Stimulated activated CD4-positive, alpha-beta T cell treated with anti-CD3 and anti-CD28 coated beads, Interleukin-2, amount 100 ng/mL, for 24 hours (primary cell): ENCODE data around the gene METAP2.
"Not testable (repeated sequence)": the region's sequence is repeated elsewhere in the genome, so short reads cannot be mapped to it uniquely, and the experiment has no call there.

Experiments
- DNase-seq, 2 donors: peaks; one replicate each; pipeline ENCODE4 v3.0.0-alpha.2; 2020

METAP2 gene

DNA sequence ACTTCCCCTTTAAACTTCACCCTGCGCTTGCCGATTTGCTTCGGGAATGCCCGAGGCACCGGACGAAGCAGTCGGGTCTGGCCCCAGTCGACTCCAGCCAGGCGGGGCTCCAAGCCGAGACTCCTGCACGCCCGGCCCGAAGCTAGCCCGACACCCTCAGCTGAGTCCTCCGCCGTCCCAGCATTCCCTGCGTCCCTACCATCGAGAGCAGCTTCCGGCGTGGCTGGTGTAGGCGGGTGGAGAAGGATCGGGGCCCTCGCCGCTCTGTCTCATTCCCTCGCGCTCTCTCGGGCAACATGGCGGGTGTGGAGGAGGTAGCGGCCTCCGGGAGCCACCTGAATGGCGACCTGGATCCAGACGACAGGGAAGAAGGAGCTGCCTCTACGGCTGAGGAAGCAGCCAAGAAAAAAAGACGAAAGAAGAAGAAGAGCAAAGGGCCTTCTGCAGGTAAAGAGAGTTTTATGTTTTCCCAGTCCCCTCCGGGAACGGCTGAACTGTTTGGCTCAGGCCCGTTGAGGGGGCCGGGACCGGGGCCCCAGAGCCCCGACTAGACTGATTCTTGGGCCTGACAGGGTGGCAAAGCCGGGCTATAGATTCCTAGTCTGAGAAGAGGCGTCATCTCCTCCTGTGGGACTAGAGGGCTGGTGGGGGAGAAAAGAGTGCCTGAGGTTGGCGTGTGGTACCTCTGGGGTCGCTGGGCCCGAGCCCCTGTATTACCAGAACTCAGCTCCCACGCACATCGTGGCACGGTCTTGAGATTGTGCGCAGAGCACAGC lies at the start of gene METAP2:
TSS of gene METAP2 (plus strand) at position 269 of the 776 bp plus-strand sequence. CDS start at position 297, 28 bp downstream.
- peak; percentile 95 to 96 for DNase-seq

DNA sequence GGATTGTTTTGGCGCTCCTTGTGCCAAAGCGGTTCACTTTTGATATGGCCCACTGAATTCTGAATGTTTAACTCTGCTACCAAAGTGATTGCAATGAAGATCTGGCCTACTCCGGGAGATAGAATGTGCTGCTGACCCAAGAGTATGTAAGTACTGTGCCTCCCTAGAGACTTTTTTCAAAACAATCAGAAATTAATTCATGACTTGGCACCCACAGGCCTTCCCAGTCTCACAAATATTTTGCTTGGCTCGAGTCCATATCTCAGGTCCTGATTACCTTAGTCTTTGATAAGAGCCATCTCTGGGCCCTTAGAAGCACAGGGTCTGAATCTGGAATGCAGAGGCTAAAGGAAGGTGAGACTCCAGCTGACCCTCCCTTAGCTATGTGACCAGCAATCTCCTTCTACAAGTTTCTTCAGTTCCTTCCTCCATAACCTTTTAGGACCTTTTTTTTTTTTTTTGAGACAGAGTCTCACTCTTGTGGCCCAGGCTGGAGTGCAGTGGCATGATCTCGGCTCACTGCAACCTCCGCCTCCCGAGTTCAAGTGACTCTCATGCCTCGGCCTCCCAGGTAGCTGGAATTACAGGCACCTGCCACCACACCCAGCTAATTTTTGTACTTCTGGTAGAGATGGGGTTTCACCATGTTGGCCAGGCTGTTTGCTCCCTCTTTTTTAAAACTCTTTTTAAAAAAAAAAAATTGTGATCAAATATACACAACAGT lies 49.5 kb upstream of the METAP2 start:
- DNase-seq: no peak

DNA sequence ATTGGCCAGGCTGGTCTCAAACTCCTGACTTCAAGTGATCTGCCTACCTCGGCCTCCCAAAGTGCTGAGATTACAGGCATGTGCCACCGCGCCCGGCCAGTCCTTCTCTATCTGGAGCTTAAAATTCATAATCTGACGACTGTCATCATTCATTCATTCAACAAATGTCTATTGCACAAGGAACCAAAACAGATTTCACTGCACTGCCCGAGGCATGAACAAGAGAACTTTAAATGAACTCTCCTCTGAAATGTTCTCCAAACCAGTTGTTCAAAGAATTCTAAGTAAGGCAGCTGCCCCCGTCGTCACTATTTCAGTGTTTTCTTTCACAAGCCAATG lies 44.8 kb upstream of the METAP2 start:
- DNase-seq: no peak

DNA sequence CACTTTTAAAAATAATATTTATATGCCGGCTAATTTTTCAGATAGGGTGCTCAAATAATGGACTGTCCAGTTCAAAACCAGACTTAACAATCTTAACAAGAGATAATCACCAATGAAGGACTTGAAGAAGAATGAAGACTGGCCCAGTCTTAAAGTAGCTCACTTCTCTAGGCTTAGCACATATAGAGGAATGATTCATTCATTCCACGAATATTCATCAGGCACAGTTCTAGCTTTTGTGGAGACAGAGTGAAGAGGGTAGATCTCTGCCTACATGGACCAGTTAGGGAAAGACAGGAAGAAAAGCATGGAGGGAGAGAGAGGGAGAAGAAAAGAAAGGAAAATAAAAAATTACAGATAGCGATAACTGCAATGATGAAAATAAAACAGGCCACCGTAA lies 42.8 kb upstream of the METAP2 start:
- no peak for DNase-seq

DNA sequence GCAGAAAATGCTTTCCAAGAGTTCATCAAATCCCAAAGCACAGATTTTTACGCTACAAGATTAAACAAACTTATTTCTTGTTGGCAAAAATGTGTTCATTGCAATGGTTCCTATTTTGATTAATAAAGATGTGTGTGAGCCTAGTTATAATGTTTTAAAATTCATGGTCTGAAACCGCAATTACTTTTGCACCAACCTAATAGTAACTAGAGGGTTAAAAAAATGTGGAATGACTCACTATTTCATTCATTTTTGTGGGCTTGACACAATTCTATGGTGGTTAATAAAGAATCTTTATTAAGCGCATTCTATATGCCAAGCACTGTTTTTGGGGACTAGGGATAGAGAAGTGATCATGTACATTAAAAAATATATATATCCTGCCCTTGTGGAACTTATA lies 38.6 kb upstream of the METAP2 start:
- no peak for DNase-seq

DNA sequence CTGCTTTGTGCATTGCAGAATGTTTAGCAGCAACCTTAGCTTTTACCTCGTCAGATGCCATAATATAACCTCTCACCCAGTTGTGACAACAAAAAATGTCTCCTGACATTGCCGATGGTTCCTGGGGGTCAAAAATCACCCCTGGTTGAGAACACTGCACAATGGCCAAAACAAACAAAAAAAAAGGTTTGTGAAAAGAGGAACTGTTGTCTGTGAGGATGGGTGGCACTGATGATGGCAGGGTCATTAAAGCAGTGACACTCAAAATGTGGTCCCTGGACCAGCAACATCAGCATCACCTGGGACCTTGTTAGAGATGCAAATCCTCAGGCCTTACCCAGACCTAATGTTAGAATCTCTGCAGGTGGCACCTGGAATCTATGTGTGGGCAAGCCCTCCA lies 36.4 kb upstream of the METAP2 start:
- no peak for DNase-seq

DNA sequence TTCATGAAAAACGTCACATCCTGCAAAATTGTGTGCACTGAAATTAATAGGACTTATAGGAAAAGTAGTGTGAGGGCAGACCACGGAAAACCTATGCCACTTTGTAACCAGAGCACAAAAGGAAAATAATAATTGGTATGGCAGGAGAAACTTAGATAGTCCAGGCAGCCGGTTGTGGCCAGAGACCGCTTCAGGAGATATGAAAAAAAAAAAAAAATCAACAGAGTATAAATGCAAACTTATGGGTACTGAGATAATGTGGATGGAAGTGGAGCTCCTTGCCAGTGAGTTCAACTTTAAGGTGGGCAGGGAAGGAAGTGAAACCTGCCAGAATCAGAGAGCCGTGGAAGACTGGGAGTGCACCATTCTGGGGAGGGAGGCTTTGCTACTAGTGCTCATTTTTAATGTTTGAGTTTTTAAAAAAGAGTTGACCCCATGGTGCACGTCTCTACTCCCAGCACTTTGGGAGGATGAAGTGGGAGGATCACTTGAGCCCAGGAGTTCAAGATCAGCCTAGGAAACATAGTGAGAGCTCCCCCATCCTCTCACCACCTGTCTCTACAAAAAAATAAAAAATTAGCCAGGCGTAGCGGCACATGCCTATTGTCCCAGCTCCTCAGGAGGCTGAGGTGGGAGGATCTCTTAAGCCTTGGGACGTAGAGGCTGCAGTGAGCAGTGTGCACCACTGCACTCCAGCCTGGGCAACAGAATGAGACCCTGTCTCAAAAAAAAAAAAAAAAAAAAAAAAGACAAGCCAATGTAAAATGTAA lies 34.3 kb upstream of the METAP2 start:
- DNase-seq: no peak

DNA sequence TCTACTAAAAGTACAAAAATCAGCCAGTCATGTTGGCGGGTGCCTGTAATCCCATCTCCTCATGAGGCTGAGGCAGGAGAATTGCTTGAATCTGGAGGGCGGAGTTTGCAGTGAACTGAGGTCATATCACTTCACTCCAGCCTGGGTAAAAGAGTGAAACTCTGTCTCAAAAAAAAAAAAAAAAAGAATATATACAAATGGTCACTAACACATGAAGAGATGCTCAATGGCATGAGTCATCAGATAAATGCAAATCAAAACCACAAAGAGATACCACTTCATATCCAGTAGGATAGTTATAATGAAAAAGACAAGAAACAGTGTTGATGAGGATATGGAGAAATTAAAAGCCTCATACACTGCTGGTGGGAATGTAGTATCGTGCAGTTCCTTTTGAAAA lies 33.6 kb upstream of the METAP2 start:
- DNase-seq: no peak

DNA sequence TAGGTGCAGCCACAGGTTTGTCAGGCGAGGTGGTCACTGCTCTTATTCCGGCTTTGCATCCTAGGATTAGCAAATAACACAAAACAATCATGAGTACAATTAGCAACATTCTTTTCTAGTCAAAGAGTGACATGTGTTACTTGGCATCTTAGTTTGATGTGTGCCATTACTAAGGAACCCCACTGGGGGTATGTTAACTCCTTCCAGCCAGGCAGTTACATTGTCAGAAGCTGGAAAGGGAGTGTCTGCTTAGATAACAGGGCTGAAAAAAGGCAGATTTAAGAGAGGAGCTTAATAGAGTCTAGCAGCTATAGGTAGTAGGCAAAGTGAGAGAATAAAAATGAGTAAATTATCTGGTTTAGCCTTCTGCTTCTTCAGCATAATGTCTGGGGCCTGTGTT lies 30.5 kb upstream of the METAP2 start:
- DNase-seq: no peak

DNA sequence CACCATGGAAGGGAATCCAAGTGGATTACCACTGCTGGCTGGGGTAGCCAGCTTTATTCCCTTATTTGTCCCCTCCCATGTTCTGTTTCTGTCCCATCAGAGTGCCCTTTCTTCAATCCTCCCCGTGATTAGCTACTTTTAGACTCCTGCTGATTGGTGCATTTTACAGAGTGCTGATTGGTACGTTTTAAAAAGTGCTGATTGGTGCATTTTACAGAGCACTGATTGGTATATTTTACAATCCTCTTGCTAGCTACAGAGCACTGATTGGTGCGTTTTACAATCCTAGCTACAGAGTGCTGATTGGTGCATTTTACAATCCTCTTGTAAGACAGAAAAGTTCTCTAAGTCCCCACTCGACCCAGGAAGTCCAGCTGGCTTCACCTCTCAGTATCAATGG lies 28.9 kb upstream of the METAP2 start:
- DNase-seq: not testable (repeated sequence)

DNA sequence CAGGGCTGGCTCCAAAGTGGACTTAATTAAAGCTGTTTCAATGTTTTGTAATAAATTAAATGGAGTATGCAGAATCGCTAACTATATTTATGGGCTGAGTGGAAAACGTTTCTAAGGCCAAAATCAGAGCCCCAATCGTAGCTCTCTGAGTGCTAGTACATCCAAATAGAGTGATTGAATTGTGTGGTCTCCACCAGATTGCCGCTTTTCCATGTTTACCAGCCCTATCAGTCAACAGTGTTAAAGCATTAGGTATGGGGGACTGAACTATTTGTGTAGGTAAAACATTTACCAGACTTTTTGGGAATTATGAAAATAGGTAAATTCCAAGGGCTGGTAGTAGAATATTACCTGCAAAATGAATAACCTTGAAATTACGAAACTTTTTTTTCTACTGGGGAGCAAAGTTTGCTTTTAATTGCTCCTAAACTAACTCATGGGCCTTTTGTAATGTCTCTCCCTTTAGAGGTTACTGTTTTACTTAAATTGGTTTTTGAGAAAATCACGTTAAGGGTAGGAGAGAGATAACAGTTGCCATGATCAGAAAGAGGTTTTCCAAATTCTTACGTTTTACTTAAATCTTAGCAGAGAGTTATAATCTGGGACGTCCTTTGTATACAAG lies 28.0 kb upstream of the METAP2 start:
- no peak for DNase-seq

DNA sequence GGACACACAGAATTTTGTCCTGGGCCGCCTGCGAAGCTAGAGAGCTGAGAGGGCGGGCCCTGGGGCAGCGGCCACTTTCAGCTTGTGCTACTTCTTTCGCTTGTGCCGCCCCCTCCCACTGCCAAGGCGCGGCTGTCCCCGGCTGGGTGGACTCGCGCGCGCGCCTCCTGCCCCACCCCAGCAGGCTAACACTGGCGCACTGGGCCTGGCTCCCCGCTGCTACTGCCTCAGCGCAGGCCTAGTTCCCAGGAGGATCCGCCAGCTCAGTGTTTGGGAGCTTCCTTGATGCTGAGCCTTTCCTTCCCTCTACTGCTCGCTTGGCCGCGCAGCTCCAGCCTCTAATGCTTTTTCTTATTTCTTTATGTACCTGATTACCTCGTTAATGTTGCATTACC lies 27.4 kb upstream of the METAP2 start:
- no peak for DNase-seq

DNA sequence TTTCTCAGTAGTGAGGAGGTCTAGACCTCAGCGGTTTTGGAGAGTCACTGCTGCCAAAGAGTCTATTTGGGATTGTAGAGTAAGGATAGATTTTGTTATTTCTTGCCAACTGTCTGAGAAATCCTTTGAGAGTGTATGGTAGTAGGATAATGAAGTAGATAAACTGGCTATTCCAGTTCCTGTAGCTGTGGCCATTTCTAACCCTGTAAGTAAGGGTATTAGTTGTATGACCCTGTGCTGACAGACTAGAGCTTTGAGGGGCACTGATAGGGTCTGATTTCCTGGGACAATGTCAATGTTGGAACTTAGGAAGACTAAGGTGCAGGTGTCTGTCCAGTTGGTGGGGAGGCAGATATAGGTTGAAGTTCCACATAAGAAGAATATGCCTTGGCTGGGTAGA lies 24.3 kb upstream of the METAP2 start:
- not testable (repeated sequence) for DNase-seq

DNA sequence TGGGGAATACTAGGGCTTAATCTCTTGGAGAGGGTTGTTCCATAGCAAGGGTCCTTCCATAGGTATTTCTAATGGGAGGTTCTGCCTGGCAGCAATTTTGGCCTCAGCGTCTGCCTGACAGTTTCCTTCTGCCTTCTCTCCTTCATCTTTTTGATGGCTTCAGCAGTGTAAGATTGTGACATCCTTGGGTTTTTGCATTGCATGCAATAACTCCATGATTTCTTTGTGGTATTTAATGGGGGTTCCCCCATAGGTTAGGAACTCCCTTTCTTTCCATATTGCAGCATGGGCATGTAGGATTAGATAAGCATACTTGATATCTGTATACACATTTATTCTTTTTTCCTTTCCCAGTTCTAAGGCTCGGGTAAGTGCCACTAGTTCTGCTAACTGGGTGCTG lies 21.5 kb upstream of the METAP2 start:
- not testable (repeated sequence) for DNase-seq

DNA sequence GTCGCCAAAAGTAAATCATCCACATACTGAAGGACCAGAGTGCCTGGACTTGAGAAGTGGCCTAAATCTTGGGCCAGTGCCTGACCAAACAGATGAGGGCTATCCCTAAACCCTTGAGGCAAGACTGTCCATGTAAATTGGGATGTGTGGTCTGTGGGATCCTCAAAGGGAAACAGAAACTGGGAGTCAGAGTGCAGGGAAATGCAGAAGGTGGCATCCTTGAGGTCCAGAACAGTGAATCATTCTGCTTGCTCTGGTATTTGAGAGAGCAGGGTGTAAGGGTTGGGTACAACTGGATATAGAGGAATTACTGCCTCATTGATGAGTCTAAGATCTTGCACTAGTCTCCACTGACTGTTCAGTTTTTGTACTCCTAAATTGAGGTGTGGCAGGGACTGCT lies 20.1 kb upstream of the METAP2 start:
- DNase-seq: not testable (repeated sequence)

DNA sequence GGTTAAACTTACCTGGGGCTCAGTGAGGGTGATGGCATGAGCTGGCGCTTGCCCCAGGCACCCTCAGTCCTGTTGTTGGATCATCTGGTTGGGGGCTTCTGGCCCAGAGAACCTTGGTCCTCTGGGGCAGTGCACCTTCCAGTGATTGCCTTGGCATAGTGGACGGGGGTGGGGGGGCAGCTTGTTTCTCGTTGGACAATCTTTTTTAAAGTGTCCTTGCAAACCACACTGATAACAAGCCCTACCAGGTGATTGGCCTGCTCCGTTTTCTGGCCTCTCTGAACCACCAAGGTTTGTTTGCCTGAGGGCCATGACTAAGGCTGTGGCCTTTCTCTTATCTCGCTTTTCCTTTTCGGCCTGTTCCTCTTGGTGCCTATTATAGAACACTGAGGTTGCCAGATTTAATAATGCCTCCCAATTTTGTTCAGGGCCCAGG lies 19.2 kb upstream of the METAP2 start:
- not testable (repeated sequence) for DNase-seq

DNA sequence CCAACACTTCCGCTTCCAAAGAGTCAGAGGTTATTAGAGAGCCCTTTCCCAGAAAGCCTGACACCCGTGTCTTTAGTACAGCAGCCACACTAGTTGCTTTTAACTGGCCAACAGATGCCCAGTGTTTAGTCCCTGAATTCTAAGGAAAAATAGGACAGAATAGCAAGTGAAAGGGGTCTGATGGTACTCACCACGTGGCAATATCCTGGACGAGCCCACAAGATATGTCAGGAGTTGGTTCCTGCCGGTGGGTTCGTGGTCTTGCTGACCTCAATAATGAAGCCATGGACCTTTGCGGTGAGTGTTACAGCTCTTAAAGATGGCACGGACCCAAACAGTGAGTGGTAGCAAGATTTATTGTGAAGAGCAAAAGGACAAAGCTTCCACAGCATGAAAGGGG lies 16.3 kb upstream of the METAP2 start:
- DNase-seq: not testable (repeated sequence)

DNA sequence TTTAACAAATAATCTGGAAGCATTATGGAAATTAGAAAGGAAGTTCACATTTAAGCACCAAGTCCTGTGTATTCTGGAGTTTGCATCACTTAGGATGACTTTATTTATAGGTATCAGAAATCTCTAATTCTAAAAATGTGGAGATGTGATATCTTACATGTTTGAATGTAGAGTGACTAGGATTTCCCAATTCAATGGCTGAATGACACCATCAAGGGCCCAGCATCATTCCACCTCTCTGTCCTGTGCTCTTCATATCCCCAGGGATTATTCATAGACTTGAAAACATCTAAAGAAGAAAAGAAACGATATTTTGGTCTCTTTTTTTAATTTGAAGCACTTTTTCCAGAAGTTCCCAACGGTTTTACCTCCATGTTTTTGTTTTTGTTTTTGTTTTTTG lies 15.2 kb upstream of the METAP2 start:
- no peak for DNase-seq

DNA sequence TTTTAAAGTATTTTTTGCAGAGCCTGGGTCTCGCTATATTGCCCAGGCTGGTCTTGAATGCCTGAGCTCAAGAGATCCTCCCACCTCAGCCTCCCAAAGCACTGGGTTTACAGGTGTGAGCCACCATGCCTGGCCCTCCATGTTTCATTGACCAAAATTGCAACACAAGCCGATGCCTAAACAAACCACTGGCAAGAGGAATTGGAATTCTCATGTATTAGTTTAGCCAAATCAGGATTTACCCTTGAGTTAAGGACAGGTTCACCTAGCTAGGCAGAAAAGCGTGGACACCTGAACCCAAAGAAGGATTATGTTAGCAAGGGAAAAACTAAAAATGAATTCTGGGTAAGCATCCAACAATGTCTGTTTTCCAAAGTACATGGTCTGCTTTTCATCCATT lies 14.6 kb upstream of the METAP2 start:
- no peak for DNase-seq

DNA sequence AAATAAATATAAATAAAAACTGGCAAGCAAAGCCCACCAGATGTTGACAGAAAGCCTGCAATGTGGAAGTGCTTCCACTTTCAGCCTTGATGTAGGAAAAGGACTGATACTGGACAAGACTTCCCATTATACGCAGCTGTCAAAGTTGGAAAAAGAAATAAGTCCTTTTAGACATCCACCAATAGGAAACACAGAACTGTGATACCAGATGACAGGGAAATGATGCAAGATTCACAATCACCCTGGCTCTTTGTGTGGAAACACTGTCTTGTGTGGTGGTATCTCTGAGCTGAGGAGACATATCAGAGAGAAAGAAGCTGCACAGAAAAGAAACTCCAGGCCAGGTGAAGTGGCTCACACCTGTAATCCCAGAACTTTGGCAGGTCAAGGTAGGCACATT lies 13.8 kb upstream of the METAP2 start:
- no peak for DNase-seq

DNA sequence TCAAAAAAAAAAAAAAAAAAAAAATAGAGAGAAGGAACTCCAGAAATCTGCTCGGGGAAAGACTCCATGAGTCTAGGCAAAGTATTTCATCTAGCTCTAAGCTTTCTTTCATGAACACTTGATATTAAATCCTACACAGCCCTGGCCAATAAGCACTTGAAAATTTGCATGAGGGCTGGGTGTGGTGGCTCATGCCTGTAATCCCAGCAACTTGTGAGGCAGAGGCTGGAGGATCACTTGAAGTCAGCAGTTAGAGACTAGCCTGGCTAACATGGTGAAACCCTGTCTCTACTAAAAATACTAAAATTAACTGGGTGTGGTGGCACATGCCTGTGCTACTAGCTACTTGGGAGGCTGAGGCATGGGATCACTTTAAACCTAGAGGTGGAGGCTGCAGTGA lies 13.1 kb upstream of the METAP2 start:
- DNase-seq: no peak

DNA sequence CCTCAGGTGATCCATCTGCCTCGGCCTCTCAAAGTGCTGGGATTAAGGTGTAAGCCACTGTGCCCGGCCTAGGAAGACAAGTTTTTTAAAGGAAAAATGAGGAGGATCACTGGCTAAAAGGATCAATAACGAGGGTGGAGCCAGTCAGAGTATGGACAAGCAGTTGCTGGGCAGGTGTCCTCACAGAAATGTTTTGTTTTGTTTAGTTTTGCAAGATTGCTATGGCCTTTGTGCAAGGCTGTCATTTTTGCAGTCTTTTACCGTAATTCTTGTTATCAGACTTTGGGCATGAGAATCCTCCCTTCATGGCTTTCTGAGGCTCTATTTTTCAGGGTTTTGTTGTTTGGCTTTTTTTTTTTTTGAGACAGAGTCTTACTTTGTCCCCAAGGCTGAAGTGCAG lies 11.9 kb upstream of the METAP2 start:
- no peak for DNase-seq

DNA sequence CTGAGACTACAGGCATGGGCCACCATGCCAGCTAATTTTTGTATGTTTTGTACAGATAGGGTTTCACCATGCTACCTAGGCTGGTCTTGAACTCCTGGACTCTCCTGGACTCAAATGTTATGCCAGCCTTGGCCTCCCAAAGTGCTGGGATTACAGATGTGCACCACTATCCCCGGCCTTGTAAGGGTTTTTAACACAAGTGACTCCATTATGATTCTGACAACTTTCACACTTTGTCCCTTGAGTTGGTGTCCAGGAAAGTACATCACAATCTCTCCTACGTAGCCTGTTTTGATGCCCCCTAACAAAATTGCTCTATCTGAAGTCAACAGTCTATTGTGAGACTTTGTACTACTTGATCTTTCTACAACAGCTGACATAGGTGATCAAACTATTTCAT lies 11.4 kb upstream of the METAP2 start:
- no peak for DNase-seq
